HG02763 (cell line): ENCODE results near the gene CCL23.
"Not testable (repeated sequence)": the region's sequence is repeated elsewhere in the genome, so short reads cannot be mapped to it uniquely, and the experiment has no call there.

Experiments used
- ATAC-seq: cut with Tn5 transposase; IDR thresholded peaks from one replicate; pipeline ENCODE4 v1.9.1; 2021; ENCODE audit warnings: mild to moderate bottlenecking, moderate library complexity; ENCODE audit not compliant: unreplicated experiment

CCL23 gene

GRCh38 chr17:36004594-36005108 lies 13.1 kb downstream of the CCL23 start:
- no peak for ATAC-seq

DNA sequence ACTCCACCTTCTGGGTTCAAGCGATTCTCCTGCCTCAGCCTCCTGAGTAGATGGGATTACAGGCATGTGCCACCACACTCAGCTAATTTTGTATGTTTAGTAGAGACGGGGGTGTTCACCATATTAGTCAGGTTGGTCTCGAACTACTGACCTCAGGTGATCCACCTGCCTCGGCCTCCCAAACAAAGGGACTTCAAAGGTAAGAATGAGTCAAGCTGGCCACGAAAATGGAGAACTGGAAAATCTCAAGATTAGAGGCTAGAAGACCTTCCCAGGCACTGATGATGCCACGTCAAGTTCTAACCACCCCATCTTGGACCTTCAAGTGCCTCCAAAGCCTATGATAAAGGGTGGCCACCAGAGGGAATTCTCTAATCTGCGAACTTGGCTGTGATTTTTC lies 15.1 kb downstream of the CCL23 start:
- no peak for ATAC-seq

GRCh38 chr17:36001862-36002603 lies 15.7 kb downstream of the CCL23 start:
- ATAC-seq, result no peak

DNA sequence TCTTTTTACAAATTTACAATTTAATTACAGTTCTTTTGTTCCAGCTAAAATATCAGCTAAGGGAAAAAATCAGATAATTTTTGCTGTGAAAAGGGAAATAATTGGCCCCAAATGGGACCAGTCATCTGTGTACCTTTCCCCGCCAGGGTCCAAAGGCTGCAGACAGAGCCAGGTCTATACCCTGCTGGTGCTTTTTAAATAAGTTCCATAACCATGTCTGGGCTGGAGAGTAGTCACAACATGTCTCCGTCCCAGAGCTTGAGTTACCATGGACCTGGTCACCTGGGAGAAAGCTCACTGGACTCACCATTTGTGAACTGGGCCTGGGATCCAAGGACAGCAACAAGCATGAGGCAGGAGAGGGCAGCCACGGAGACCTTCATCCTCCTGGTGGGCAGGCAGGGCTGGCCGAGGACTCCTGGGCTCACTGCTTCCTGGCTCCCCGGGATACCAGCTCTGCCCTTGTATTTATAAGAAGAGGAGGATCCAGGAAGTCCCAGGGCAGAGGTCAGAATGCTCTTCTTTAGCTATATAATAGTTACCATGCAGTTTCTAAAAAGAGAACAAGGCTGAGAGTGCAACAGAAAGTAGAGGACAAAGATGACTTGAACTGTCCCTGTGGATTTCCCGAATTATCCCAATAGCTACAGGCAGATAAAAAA lies 16.5 kb downstream of the CCL23 start, which contains the start of gene CCL15:
Gene CCL15, minus strand, starts transcription at position 444 of the 662 bp plus-strand sequence. Its CDS starts 61 bp downstream, at position 383.
- ATAC-seq, result no peak

GRCh38 chr17:36000732-36001109 lies 17.1 kb downstream of the CCL23 start:
- no peak for ATAC-seq

GRCh38 chr17:35998756-35999155 lies 19.0 kb downstream of the CCL23 start:
- ATAC-seq, result no peak

GRCh38 chr17:35998018-35998545 lies 19.7 kb downstream of the CCL23 start:
- no peak for ATAC-seq

GRCh38 chr17:35995346-35995745 lies 22.4 kb downstream of the CCL23 start:
- not testable (repeated sequence) for ATAC-seq

- no peak for ATAC-seq
These were observed 26.7 kb downstream of the CCL23 start for GRCh38 chr17:35991075-35991474.

DNA sequence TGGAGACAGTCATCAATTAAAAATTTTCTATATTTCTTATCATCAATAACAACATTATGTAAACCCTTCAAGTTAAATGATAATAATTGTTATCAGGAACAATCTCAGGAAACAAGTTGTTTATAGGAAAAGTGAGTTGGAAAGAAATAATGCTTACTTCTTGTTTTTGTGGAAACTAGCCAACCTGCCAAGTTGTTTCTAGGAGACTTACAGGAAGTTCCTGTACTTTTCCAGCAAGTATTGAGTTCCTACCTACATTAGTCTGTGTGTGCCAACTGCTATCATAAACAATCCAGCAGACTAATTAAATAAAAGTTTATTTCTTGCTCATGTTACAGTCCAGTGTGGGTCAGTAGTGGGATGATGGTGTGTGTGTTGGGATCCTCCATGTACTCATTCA lies 29.6 kb downstream of the CCL23 start:
- no peak for ATAC-seq

DNA sequence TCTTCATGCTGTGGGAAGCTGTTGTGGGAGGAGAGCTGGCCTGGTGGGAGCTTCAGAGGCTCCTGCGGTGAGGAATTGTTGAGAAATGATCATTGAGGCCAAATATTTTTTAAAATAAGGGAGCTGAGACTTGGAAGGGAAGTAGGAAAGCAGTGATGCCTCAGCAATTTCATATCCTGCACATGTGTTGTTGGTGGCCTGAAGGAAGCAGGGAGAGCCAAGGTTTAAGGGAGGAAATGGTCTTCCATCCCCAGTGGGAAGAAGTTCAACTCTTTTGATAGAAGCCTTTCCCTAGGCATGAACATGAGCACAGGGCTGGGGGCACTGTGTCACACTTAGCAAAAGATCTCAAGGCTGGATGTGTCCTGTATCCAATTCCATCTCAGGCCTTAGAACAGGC lies 31.1 kb downstream of the CCL23 start, which contains the start of gene CCL14:
Gene CCL14, minus strand, starts transcription at position 87 of the 400 bp plus-strand sequence. Its CDS starts 80 bp downstream, at position 7.
- ATAC-seq, result no peak

DNA sequence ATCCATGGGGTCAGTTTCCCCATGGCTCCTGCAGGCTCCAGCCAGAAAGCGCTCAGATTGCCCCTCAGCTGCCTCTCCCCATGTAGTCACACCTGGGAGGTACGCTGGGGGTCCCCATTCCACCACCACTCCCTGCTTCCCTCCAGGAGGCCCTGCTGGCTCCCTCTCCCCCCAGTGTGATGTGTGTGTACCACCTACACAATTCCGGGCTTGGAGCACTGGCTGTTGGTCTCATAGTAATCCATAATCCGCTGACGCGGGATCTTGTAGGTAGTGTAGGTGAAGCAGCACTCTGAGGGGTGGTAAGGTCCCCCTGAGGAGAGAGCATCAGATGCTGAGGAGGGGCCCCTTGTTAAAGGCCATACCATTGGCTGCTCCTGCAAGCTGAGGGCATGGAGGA lies 33.6 kb downstream of the CCL23 start:
- no peak for ATAC-seq

GRCh38 chr17:35982409-35983191 lies 35.2 kb downstream of the CCL23 start:
- ATAC-seq, result no peak

- no peak for ATAC-seq
These were observed 35.9 kb downstream of the CCL23 start for GRCh38 chr17:35981908-35982330.

- ATAC-seq, result no peak
These were observed 36.5 kb downstream of the CCL23 start, which contains the start of gene CCL16 for GRCh38 chr17:35981246-35981645. Gene CCL16, minus strand, starts transcription at chr17:35981497. Its CDS starts 77 bp downstream, at chr17:35981420.

GRCh38 chr17:35978346-35978745 lies 39.4 kb downstream of the CCL23 start:
- ATAC-seq, result no peak

DNA sequence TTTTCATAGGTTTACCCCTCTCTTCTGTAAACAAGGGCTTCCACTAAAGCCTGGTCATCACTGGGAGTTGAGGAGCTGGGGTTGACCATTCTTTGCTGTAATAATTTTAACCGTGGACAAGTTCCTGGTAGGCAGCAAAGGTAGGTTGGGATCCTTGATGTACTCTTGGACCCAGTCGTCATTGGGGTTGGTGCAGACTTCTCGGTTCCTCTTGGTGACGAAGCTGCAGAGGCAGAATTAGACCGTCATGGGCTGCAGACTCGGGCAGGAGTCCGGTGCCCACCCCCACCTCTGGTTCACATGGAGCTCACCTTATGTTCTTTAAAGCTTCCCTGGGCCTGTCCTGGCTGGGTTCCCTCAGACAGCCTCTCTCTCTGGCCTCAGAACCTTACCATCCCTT lies 40.3 kb downstream of the CCL23 start:
- no peak for ATAC-seq

- no peak for ATAC-seq
These were observed 44.2 kb downstream of the CCL23 start for GRCh38 chr17:35973333-35974260.

DNA sequence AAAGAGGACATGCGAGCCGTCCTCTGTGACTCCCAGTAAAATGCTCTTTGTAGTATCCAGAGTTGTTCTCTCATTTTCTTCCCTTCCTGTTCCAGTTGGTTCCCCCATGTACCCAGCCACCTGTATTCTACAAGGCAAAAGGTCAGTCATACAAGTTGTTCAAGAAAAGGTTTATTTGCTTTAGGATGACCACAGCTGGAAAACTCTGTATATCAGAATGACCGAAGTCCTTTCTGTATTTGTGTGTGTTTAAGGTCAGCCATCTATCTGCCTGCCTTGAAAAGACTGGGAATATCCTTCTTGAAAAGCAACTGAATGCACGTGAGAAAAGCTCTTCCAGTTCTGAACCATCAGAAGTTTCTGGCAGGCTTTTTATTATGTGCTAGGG lies 44.8 kb downstream of the CCL23 start:
- no peak for ATAC-seq

GRCh38 chr17:35972535-35972934 lies 45.2 kb downstream of the CCL23 start:
- ATAC-seq, result no peak
